ENCODE results near the gene RIPK4. TPM values are rescaled to one million over a fixed set of nuclear protein-coding genes. Genes with fewer than 3 reads are reported as not detected.
"Not testable (repeated sequence)": the region's sequence is repeated elsewhere in the genome, so short reads cannot be mapped to it uniquely, and the experiment has no call there.

RIPK4 gene
- total and polyA plus RNA-seq, 8 donors: 5.8 to 10.5 (median 8.5) TPM

DNA sequence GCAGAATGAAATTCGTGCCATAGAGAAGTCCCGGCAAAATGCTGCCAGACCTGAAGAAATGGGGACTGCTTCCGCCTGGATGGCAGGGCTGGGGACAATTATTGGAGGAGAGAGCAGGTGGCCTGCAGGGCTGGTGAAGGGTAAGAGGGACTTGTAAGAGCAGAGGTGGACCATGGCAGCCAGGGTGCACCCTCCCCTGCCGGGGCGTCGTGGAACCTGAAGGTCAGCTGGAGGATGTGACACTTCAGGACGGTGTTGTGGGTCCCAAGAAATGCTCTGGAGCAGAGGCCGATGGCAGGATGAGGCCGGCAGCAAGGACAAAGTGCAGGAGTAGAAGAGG, 40.3 kb downstream of the RIPK4 start:
- no peaks in the 10 kb centered on the region for H3K4me1 ChIP-seq
- no peak for ATAC-seq
- H3K36me3 ChIP-seq: no peaks in the 10 kb centered on the region
- no peaks in the 10 kb centered on the region for H3K9me3 ChIP-seq
- DNase-seq: no peak
- H3K27ac ChIP-seq: no peak overlapping the region
- intact Hi-C loops (cut with DNase I): no loop called here
- no peak overlapping the region for H3K4me3 ChIP-seq
- H3K27me3 ChIP-seq: peaks cover 6 to 73% of the 10 kb centered on the region in 2 donors
- TF ChIP-seq CTCF (IDR thresholded peaks at IDR 0.05): no peak

DNA sequence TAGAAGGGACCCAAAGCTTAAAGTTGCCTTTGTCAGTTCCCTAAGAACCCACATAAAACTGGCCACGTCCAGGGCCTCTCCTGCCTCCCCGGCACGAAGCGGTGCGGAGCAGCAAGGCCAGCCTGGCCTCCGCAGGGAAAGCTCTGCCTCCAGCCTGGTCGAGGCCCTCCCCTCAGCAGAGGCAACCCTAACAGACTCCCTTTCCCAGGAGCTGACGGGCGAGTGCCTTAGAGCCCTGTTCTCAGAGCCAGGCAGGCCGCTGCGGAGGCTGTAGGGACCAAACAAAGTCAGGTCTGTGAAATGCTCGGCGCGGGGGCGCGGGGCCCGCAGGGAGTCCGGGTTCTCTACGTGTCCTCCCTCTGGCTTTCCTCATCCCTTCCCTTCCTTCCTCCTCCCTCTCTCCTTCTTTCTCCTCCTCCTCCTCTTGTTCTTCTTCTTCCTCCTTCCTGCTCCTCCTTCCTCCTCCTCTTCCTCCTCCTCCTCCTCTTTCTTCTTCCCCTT, 40.7 kb downstream of the RIPK4 start:
- Histone ChIP-seq H3K36me3 (no peaks in the 10 kb centered on the region), H3K4me3 (peak overlapping the region in 1 of 2 donors; percentile 7), H3K9me3 (no peaks in the 10 kb centered on the region), H3K27me3 (peaks cover 6 to 73% of the 10 kb centered on the region in 2 donors), H3K27ac (no peak overlapping the region), H3K4me1 (no peaks in the 10 kb centered on the region)
- DNase-seq: peak in 1 of 4 donors; percentile 82
- intact Hi-C loops (cut with DNase I): no loop called here
- TF ChIP-seq CTCF (IDR thresholded peaks at IDR 0.05): no peak
- no peak for ATAC-seq

- peak overlapping the region in 1 of 2 donors; percentile 7 for H3K4me3 ChIP-seq
- H3K27ac ChIP-seq: no peak overlapping the region
- H3K9me3 ChIP-seq: no peaks in the 10 kb centered on the region
- TF ChIP-seq CTCF (IDR thresholded peaks at IDR 0.05): no peak
- ATAC-seq (peak; percentile 22), DNase-seq (peak in 1 of 4 donors; percentile 76)
- intact Hi-C loops (cut with DNase I): no loop called here
- H3K27me3 ChIP-seq: peaks cover 6 to 73% of the 10 kb centered on the region in 2 donors
- no peaks in the 10 kb centered on the region for H3K36me3 ChIP-seq
- no peaks in the 10 kb centered on the region for H3K4me1 ChIP-seq
Measured at GRCh38 chr21:41725421-41726031, 41.3 kb downstream of the RIPK4 start.

GRCh38 chr21:41723835-41724234, 43.0 kb downstream of the RIPK4 start:
- DNase-seq; intact Hi-C loops (cut with DNase I); H3K27ac ChIP-seq; H3K4me3 ChIP-seq; H3K36me3 ChIP-seq; ATAC-seq; H3K9me3 ChIP-seq; H3K4me1 ChIP-seq: not testable (repeated sequence)
- peaks cover 6 to 63% of the 10 kb centered on the region in 2 donors for H3K27me3 ChIP-seq

DNA sequence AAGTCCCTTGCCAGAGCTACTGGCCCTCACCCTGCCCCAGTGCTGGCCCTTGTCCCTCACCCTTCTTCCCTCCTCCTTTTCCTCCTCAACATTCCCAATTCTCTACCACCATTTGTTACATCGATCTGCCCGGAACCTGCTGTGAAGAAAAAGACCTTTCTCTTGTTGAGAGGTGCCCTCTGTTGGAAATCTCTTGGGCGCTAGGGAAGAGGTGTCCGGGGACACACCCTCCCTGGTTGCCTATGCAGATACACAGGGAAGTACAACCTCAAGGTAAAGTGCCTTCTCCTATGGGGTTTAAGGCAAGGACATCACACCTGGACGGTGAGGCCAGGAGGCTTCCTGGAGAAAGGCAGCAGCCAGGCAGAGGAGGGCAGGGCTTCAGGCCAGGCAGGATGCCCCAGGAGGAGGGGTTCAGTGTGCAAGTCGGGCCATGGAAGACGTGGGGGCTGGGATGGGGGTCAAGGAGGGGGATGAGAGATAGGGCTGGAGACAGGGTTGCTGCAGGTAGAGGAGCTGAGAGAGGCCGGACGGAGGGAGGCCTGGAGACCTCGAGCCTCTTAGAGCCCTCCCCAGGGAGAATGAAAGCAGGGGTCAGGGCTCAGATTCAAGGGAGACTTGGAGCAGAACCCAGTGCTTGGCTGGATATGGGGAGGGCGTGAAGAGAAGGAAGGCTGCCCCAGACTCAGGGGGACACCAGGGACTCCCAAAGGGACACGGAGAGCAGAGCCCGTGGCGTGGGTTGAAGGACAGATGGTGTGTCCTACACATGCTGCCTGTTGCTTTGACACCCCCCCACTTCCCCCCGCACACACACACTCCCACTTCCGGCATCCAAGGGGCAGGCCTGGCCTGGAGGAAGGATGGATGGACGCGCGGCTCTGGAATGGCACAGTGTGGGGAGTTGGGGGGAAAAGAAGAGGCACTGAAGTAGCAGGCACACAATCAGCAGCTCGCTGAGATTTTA, 44.5 kb downstream of the RIPK4 start:
- H3K27me3 ChIP-seq: peaks cover 6 to 48% of the 10 kb centered on the region in 2 donors
- no peak overlapping the region for H3K4me3 ChIP-seq
- no peak for TF ChIP-seq CTCF (IDR thresholded peaks at IDR 0.05)
- intact Hi-C loops (cut with DNase I): no loop called here
- no peaks in the 10 kb centered on the region for H3K36me3 ChIP-seq
- no peak overlapping the region for H3K27ac ChIP-seq
- H3K4me1 ChIP-seq: no peaks in the 10 kb centered on the region
- DNase-seq (no peak), ATAC-seq (no peak)
- H3K9me3 ChIP-seq: no peaks in the 10 kb centered on the region
